ENCODE results near the gene KLHL42.

KLHL42 gene

DNA sequence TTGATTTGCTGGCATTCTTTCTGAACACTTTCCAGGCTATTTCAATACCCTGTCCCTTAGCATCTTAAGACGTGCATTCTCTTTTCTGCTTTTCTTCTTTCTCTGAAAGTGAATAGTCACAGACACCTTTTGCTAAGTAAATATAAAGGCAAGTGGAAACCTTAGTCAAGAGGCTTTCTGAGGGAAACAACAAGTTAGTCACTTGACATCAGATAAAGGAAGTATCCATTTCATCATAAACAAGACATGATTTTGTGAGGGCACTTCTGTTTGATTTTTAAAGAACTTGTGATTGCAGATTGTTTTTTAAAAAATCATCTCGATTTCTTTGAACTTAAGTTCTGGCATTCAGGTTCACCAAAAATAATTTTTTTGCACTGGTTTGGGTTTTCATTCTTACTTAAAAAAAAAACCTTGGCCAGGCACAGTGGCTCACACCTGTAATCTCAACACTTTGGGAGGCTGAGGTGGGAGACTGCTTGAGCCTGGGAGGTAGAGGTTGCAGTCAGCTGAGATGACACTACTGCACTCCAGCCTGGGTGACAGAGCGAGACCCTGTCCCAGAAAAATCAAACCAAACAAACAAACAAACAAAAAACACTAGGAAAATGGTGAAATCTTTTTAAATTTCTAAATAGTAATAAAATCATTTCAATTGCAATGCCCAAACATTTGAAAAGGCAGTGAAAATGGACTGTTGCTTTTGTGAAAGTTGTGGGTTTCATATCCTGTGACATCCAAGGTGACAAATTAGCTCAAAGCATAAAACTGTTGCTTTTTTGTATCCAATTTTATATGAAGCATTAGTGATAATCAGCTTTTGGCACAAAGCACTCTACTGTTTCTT is 8.3 kb upstream of the KLHL42 start (continued):
- TF ChIP-seq ZNF623 (tag by site-specific recombination; IDR thresholded peaks at IDR 0.05) (no peak), ZNF2 (tag by site-specific recombination; IDR thresholded peaks at IDR 0.05) (no peak), TRIM28 (IDR thresholded peaks at IDR 0.05; ENCODE audit: borderline replicate concordance, low read length) (no peak), ZNF37A (tag by site-specific recombination; IDR thresholded peaks at IDR 0.05) (no peak), ZNF266 (tag by site-specific recombination; IDR thresholded peaks at IDR 0.05; ENCODE audit: low read depth) (no peak), ZNF560 (tag by site-specific recombination; IDR thresholded peaks at IDR 0.05; ENCODE audit: borderline replicate concordance) (no peak), ZNF138 (tag by site-specific recombination; IDR thresholded peaks at IDR 0.05; ENCODE audit: borderline replicate concordance) (no peak), ZNF10 (tag by site-specific recombination; IDR thresholded peaks at IDR 0.05) (no peak), ZNF843 (tag by site-specific recombination; IDR thresholded peaks at IDR 0.05) (no peak), ZNF571 (tag by site-specific recombination; IDR thresholded peaks at IDR 0.05) (no peak), ZNF112 (tag by site-specific recombination; IDR thresholded peaks at IDR 0.05) (no peak), KLF1 (tag by site-specific recombination; IDR thresholded peaks at IDR 0.05) (no peak), SP2 (tag by site-specific recombination; IDR thresholded peaks at IDR 0.05) (no peak), ZNF510 (tag by site-specific recombination; IDR thresholded peaks at IDR 0.05; ENCODE audit: insufficient replicate concordance) (peak; percentile 6), OSR2 (tag by site-specific recombination; IDR thresholded peaks at IDR 0.05) (peak; percentile 19; the same call in 1 of the 2 replicates), EGR2 (tag by site-specific recombination; IDR thresholded peaks at IDR 0.05; ENCODE audit: low read depth) (no peak), GLIS1 (tag by site-specific recombination; IDR thresholded peaks at IDR 0.05) (peak; percentile 62), ZNF132 (tag by site-specific recombination; IDR thresholded peaks at IDR 0.05; ENCODE audit: borderline replicate concordance) (no peak), SCRT2 (tag by site-specific recombination; IDR thresholded peaks at IDR 0.05) (peak; percentile 52), WT1 (tag by site-specific recombination; IDR thresholded peaks at IDR 0.05) (no peak), PRDM1 (tag by site-specific recombination; IDR thresholded peaks at IDR 0.05) (peak; percentile 82), ZNF660 (tag by site-specific recombination; IDR thresholded peaks at IDR 0.05) (no peak)
- TF ChIP-seq, protein P1, sequence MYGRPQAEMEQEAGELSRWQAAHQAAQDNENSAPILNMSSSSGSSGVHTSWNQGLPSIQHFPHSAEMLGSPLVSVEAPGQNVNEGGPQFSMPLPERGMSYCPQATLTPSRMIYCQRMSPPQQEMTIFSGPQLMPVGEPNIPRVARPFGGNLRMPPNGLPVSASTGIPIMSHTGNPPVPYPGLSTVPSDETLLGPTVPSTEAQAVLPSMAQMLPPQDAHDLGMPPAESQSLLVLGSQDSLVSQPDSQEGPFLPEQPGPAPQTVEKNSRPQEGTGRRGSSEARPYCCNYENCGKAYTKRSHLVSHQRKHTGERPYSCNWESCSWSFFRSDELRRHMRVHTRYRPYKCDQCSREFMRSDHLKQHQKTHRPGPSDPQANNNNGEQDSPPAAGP (tag by site-specific recombination; IDR thresholded peaks at IDR 0.05): no peak
- TF ChIP-seq, protein P2, sequence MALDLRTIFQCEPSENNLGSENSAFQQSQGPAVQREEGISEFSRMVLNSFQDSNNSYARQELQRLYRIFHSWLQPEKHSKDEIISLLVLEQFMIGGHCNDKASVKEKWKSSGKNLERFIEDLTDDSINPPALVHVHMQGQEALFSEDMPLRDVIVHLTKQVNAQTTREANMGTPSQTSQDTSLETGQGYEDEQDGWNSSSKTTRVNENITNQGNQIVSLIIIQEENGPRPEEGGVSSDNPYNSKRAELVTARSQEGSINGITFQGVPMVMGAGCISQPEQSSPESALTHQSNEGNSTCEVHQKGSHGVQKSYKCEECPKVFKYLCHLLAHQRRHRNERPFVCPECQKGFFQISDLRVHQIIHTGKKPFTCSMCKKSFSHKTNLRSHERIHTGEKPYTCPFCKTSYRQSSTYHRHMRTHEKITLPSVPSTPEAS (tag by site-specific recombination; IDR thresholded peaks at IDR 0.05): no peak
- TF ChIP-seq, protein P3, sequence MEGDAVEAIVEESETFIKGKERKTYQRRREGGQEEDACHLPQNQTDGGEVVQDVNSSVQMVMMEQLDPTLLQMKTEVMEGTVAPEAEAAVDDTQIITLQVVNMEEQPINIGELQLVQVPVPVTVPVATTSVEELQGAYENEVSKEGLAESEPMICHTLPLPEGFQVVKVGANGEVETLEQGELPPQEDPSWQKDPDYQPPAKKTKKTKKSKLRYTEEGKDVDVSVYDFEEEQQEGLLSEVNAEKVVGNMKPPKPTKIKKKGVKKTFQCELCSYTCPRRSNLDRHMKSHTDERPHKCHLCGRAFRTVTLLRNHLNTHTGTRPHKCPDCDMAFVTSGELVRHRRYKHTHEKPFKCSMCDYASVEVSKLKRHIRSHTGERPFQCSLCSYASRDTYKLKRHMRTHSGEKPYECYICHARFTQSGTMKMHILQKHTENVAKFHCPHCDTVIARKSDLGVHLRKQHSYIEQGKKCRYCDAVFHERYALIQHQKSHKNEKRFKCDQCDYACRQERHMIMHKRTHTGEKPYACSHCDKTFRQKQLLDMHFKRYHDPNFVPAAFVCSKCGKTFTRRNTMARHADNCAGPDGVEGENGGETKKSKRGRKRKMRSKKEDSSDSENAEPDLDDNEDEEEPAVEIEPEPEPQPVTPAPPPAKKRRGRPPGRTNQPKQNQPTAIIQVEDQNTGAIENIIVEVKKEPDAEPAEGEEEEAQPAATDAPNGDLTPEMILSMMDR (tag by site-specific recombination; IDR thresholded peaks at IDR 0.05): no peak
- TF ChIP-seq, protein P4, sequence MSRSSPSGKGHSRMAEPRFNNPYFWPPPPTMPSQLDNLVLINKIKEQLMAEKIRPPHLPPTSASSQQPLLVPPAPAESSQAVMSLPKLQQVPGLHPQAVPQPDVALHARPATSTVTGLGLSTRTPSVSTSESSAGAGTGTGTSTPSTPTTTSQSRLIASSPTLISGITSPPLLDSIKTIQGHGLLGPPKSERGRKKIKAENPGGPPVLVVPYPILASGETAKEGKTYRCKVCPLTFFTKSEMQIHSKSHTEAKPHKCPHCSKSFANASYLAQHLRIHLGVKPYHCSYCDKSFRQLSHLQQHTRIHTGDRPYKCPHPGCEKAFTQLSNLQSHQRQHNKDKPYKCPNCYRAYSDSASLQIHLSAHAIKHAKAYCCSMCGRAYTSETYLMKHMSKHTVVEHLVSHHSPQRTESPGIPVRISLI (tag by site-specific recombination; IDR thresholded peaks at IDR 0.05): no peak
- TF ChIP-seq, protein P5, sequence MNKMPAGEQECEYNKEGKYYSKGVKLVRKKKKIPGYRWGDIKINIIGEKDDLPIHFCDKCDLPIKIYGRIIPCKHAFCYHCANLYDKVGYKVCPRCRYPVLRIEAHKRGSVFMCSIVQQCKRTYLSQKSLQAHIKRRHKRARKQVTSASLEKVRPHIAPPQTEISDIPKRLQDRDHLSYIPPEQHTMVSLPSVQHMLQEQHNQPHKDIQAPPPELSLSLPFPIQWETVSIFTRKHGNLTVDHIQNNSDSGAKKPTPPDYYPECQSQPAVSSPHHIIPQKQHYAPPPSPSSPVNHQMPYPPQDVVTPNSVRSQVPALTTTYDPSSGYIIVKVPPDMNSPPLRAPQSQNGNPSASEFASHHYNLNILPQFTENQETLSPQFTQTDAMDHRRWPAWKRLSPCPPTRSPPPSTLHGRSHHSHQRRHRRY (tag by site-specific recombination; IDR thresholded peaks at IDR 0.05): no peak
- TF ChIP-seq, protein P6, sequence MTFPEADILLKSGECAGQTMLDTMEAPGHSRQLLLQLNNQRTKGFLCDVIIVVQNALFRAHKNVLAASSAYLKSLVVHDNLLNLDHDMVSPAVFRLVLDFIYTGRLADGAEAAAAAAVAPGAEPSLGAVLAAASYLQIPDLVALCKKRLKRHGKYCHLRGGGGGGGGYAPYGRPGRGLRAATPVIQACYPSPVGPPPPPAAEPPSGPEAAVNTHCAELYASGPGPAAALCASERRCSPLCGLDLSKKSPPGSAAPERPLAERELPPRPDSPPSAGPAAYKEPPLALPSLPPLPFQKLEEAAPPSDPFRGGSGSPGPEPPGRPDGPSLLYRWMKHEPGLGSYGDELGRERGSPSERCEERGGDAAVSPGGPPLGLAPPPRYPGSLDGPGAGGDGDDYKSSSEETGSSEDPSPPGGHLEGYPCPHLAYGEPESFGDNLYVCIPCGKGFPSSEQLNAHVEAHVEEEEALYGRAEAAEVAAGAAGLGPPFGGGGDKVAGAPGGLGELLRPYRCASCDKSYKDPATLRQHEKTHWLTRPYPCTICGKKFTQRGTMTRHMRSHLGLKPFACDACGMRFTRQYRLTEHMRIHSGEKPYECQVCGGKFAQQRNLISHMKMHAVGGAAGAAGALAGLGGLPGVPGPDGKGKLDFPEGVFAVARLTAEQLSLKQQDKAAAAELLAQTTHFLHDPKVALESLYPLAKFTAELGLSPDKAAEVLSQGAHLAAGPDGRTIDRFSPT (tag by site-specific recombination; IDR thresholded peaks at IDR 0.05): no peak

Data from HEK293 (cell line).